Stimulated activated CD4-positive, alpha-beta T cell treated with anti-CD3 and anti-CD28 coated beads, Interleukin-1b, Interleukin-23, amount 100 ng/mL, for 1 hour (primary cell): ENCODE measurements around the gene NFS1.

Source experiments
- DNase-seq, 2 donors: peaks; one replicate each; pipeline ENCODE4 v3.0.0-alpha.2; 2020; ENCODE audit warnings: low read depth in 2 of 2

NFS1 gene

DNA sequence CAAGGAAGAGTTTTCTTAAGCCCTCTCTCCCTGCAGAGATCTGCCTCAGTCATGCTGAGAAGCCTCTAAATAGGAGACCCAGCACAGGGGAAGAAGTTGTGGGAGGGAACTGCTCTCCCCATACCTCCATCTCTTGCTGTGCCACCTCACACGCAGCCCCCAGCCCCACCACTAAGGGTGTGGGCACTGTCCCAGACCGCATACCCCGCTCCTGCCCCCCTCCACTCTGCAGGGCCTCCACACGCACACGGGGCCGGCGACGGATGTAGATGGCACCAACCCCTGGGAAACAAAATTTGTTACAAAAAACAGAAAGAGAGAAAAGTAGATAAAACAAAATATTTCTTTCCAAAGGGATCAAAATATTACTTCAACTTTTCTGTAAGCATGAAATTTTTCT, 24.2 kb downstream of the NFS1 start:
- DNase-seq, result no peak

- DNase-seq, result no peak
Measured at GRCh38 chr20:35673884-35674283, 25.3 kb downstream of the NFS1 start.

DNA sequence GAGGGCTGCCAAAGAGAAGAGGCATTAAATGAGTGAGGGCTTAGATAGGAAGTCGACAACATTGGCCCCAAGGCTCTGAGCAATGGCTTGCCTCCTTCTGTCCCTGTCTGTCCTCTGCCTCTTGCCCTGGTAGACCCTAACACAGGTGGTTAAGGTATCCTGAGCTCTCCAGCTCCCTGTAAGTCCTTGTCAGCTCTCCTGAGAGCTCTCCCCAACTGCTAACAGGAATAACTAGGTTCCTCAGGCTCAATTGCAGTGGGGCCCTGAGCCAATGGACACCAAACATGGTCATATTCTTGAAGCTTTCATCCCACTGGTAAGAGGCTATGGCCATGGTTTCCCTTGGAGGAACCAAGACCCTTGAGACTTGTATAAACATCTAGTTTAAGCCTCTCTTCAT, 29.5 kb downstream of the NFS1 start:
- no peak for DNase-seq

DNA sequence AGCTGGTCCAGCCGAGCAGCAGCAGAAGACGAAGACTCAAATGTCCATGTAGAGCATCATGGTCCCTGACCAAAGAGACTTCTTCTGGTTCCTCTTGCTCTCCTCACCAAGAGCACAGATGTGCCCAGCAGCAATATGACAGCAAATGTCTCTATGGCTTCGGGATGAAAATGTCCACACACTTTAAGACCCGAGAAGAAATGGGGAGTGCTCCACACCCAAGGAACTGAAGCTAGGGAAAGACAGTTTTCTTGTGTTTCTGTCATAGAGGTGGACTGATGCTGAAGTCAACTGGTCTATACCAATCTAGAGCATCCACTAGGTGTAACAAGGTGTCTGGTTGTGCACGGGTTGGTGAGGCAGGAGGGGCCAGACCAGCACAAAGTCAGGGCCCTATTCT, 29.9 kb downstream of the NFS1 start:
- no peak for DNase-seq

DNA sequence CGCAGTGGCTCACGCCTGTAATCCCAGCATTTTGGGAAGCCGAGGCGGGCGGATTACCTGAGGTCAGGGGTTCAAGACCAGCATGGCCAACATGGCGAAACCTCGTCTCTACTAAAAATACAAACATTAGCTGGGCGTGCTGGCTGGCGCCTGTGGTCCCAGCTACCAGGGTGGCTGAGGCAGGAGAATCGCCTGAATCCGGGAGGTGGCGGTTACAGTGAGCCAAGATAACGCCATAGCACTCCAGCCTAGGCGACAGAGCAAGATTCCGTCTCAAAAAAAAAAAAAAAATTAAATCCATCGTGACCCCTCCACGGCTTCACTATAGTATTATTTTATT, 33.2 kb downstream of the NFS1 start:
- no peak for DNase-seq

DNA sequence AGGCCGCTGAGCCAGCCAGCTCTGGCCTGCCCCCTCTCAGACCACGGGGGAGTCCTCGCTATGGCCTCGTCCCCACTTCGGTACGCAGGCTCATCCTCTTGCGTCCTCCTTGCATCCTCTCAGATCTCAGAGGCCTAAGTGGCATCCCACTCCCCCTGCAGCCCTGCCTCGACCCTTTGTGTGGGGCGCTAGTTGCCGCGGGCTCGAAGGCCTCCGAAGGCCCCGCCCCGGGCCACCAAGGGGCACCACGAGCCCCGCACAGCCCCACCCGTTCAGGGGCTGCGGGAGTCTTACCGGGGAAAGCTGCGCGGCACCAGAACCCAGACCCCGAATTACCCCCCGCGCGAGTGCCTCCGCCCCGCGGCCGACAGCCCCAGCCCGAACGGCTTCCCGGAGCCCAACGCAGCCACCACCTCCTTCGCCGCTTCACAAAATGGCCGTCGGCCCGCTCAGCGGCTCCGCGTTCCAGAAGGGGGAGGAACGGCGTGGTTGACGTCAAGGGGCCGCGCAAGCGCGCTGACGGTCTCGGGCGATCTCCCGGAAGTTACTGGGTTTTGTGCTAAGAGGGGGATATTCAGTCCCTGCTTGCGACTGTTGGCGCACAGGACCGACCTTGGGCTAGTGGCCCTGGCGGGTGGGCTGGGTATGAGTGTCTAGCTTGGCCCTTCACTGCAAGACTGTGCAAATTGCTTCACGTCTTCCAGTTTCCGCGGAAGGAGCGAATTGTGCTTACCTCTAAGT, 34.5 kb downstream of the NFS1 start, which contains the start of the genes CPNE1 and RBM12:
TSS of gene CPNE1 (minus strand) at position 435 of the 741 bp plus-strand sequence. CDS start 31,977 bp downstream, outside the sequence.
TSS of gene RBM12 (minus strand) at position 435 of the 741 bp plus-strand sequence. CDS start 9,578 bp downstream, outside the sequence.
- peak; percentile 84 to 86 for DNase-seq

DNA sequence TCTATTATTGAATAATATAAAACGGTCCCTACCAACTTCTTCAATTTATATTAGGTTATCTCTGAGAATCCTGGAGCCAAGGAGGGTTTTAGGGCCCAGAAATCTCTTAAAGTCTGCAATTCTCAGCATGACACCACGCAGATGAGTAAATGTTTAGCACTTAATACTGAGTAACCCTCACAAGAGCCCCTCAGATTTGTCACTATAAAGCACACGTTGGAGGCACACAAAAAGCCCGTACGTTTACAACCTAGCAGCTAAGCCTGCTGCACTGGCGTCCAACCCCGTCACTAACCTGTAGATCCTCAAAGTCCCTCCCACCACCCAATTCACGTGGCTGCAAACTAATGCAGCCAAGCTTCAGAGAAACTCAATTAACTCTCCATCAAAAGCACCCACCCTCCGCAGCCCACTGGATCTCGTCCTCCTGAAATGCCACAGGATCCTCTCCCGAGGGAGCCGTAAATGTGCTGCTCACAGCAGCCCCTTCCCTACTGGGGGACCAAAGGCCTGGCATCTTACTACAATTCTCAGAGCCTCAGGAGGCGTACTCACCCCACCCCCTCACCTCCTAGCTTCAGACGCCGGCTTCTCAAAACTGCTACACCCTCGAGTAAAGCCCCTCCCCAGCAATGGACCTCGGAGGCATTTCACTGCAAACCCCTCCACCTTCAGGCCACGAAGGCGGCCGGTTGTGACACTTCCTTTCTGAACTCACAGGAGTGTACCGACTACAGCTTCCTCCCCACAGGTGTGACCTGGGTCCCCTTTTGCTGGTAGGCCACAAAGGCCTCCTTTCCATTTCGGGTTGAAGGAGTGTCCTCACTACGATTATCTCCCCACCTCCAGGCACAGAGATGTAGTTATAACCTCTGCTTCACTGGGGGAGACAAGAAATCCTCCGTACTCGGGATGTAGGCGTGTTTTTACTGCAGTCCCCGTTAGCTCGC, 35.4 kb downstream of the NFS1 start:
- DNase-seq, result peak; percentile 18 to 27

DNA sequence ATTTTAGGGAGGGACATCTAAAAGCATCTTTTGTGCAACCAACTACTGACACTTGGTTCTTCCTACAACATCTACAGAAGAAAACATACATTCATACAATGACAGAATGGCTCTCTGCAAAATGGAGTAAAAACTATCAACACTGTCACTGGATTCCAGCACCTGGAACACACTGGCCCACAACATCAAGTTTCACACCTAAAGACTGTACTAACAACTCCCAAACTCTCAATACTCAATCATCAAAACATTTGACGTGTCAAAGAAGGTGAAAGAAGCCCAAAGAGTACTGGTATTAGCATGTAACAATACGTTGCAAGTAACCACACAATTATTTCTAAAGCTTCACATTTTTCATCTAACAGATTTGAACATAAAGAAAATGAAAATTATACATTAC, 36.6 kb downstream of the NFS1 start:
- no peak for DNase-seq

GRCh38 chr20:35661908-35662307, 37.2 kb downstream of the NFS1 start:
- no peak for DNase-seq

DNA sequence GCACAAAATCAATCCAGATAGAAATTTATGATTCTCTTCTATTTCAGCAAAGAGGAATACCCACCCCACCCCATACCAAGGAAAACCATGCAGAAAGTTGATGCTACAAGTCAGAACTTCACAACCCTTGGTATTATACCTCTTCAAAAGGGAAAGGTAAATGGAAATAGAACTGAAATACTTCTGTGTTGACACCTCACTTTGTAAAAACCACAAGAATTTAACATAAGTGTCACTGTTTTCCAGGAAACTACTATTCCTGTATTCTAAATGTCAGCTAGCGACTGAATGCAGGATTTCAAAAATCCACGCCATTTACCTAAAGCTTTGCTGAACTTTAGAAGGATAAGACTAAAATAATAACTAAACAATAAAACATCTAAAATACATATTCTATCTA, 38.1 kb downstream of the NFS1 start:
- DNase-seq, result no peak

DNA sequence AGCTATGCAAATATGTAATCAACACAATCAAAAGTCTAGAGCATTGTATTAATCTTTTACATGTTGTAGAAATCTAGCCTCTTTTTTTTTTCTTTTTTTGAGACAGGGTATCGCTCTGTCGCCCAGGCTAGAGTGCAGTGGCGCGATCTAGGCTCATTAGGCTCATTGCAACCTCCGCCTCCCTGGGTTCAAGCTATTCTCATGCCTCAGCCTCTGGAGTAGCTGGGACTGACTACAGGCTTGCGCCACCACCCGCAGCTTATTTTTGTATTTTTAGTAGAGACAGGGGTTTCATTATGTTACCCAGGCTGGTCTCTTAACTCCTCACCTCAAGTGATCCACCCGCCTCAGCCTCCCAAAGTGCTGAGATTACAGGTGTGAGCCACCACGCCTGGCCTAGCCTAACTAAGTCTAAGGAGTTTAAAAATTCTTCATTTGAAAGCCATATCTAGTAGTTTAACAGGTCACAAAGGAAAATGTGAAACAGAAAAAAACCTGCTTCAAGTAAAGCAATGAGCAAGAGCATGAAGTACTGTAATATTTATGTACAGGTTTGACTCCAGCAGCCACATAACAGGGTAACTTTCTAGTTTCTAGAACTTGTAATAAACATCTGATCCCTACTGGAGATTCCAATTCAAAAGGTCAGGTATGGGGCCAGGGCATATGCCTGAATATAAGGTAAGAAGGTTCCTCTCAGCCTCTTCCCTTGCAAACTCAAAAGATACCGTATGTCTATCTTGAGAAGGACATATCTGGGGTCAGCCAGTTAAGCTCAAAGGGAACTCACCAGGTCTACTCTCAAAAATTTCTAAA, 38.8 kb downstream of the NFS1 start:
- no peak for DNase-seq

GRCh38 chr20:35657271-35657670, 41.9 kb downstream of the NFS1 start:
- DNase-seq, result no peak

DNA sequence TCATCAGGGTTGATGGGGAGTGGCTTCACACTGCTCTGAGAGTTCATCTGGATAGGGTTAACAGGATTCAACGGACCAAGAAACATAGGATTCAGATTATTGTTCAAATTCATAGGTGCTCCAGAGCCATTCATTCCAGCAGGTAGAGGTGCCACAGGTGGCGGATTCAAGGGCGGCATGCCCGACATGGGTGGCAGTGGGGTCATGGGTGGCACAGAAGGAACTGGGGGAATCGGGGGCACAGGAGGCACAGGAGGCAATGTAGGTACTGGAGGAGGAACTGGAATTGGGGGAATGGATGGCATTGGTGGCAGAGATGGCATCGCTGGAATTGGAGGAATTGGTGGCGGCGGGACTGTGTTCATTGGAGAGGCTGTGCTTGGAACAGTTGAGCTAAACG, 44.7 kb downstream of the NFS1 start:
- DNase-seq, result no peak

- no peak for DNase-seq
Measured at GRCh38 chr20:35653893-35654292, 45.3 kb downstream of the NFS1 start.

GRCh38 chr20:35653430-35653734, 45.8 kb downstream of the NFS1 start:
- no peak for DNase-seq

DNA sequence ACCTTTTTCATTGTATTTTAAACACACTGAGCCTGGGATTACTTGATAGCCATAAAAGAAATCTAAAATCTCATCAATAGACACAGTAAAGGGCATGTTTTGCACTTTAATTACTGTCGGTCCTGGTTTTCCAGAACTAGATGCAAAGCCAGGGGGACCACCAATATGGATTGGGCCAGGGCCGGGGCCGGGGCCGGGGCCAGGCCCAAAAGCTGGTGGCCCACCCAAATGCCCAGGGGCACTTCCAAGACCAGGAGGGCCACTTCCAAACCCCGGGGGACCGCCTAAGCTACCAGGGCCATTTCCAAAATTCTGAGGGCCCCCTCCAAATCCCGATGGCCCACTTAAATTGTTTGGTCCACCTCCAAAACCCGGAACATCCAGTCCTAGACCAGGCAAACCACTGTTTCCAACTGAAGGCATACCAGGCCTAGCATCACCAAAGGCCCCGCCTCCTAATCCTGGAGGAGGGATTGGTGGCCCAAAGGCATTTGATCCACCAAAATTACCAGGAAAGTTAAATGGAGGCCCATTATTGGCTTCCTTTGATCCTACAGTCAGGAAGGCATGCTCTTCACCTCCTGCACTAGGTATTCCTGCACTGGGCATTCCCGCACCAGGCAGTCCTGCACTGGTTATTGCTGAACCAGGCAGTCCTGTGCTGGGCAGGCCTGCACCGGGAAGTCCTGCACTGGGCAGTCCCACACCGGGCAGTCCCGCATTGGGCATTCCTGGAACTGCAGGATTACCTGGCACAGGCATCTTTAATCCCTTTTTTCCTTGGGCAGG, 46.3 kb downstream of the NFS1 start:
- DNase-seq, result no peak

DNA sequence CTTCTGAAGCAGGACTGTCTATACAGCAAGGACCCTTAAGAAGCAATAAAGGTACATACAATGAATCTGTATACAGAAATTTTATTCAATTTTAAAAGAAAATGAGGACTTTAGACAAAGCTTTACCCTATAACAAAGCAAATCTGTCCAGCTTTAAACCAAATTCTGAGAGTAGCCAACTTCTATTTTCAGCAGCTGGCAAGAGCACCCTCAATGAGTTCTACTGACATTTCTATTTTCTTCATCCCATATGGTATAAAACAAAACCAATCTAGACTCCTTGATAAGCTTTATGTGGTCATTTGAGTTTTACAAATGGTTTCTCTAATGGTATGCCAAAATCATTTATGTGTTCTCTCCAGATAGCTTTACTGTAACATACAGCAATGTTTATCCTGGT, 47.2 kb downstream of the NFS1 start:
- no peak for DNase-seq

GRCh38 chr20:35650632-35651031, 48.5 kb downstream of the NFS1 start:
- DNase-seq, result no peak

DNA sequence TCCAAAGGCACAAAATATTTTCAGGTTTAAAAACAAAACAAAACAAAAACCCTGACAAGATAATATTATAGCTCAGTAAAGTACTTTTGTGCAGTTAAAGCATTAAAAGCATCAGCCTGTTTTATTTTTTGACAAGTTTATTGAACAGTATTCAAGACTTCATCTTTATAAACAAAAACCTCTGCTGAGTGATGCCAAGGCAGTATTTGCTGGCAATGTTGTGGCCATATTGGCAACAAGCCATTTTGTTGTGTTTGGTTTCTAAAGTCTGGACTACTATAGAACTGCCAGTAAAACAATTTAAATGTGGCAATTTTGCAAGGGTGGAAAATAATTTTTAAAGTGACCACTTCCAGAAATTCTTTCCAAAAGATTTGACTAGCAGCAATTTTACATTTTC, 50.3 kb downstream of the NFS1 start:
- no peak for DNase-seq

GRCh38 chr20:35644806-35645205, 54.3 kb downstream of the NFS1 start:
- DNase-seq, result no peak

DNA sequence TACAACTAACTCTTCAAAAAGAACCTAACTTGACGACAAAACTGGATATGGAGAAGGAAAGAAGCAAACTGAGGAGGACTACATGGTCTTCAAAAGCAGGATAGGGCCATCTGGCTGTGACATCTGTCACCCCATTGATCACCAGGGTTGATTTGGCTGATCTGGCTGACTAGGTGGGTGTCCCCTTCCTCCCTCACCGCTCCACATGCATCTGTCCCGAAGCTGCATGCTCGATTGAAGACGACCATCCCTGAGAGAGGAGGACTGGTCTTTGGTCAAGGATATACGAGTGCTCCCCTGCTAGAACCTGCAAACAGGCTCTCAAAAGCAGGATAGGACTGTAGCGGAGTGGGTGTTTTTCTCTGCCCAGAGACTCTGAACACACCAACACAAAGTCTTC, 56.1 kb downstream of the NFS1 start:
- DNase-seq, result no peak
